Keratinocyte (primary cell): Measurements from ENCODE around the gene ROR2. TPM values are rescaled to one million over a fixed set of nuclear protein-coding genes. Genes with fewer than 3 reads are reported as not detected.

Source experiments
- DNase-seq: peaks from one replicate; pipeline ENCODE4 v3.0.0-alpha.2; 2011; ENCODE audit warnings: low read depth, missing footprints, low spot score
- FAIRE-seq: peaks from 2 replicates; lab custom pipeline; 2011; peaks lifted over from hg19 to GRCh38; lab: Jason Lieb, UNC
- H2AFZ ChIP-seq: 2 replicates; pipeline ENCODE4 v1.6.0; 2012; ENCODE audit warnings: low read length, control low read depth, inconsistent platforms; ENCODE audit not compliant: control insufficient read depth
- H3K27ac ChIP-seq: 2 replicates; pipeline ENCODE4 v1.5.1; 2011; ENCODE audit warnings: low read length; ENCODE audit not compliant: control insufficient read depth, insufficient read depth
- H3K27me3 ChIP-seq: 3 replicates; pipeline ENCODE4 v1.6.0; 2011; ENCODE audit warnings: low read length; ENCODE audit not compliant: control insufficient read depth, insufficient read depth; ENCODE audit errors: extremely low read depth
- H3K36me3 ChIP-seq, 2 experiments: 2 replicates in 1 of 2; 3 replicates in 1 of 2; pipeline ENCODE4 v1.5.1; 2011; ENCODE audit warnings: low read length in 2 of 2, mild to moderate bottlenecking in 1 of 2; ENCODE audit not compliant: control insufficient read depth in 2 of 2, insufficient read depth in 2 of 2; ENCODE audit errors: extremely low read depth in 1 of 2
- H3K4me1 ChIP-seq: 3 replicates; pipeline ENCODE4 v1.5.1; 2011; ENCODE audit warnings: low read length; ENCODE audit not compliant: control insufficient read depth, insufficient read depth; ENCODE audit errors: extremely low read depth
- H3K4me2 ChIP-seq: 3 replicates; pipeline ENCODE4 v1.6.0; 2011; ENCODE audit warnings: low read depth, low read length; ENCODE audit not compliant: control insufficient read depth, insufficient read depth; ENCODE audit errors: extremely low read depth
- H3K4me3 ChIP-seq, 3 experiments: fragments of 200-600 bp in 1 of 3; sonication (generic) in 1 of 3; 2 replicates in 2 of 3; 3 replicates in 1 of 3; pipeline ENCODE4 v1.5.1; 2011 to 2016; ENCODE audit warnings: low read length in 3 of 3, mild to moderate bottlenecking in 3 of 3, control low read depth in 2 of 3, inconsistent platforms in 1 of 3, low read depth in 1 of 3, mixed read lengths in 1 of 3, mixed run types in 1 of 3, moderate library complexity in 1 of 3; ENCODE audit not compliant: control insufficient read depth in 2 of 3, insufficient read depth in 2 of 3; ENCODE audit errors: extremely low read depth in 1 of 3
- H3K79me2 ChIP-seq: 2 replicates; pipeline ENCODE4 v1.6.0; 2012; ENCODE audit warnings: low read length; ENCODE audit not compliant: control insufficient read depth, insufficient read depth
- H3K9ac ChIP-seq: 3 replicates; pipeline ENCODE4 v1.6.0; 2011; ENCODE audit warnings: low read length; ENCODE audit not compliant: control insufficient read depth, insufficient read depth; ENCODE audit errors: extremely low read depth
- H3K9me1 ChIP-seq: 3 replicates; pipeline ENCODE4 v1.6.0; 2011; ENCODE audit warnings: low read length; ENCODE audit not compliant: control insufficient read depth, insufficient read depth; ENCODE audit errors: extremely low read depth
- H3K9me3 ChIP-seq: 2 replicates; pipeline ENCODE4 v1.5.1; 2012; ENCODE audit warnings: low read depth, low read length; ENCODE audit not compliant: control insufficient read depth
- H4K20me1 ChIP-seq: 3 replicates; pipeline ENCODE4 v1.6.0; 2011; ENCODE audit warnings: low read length; ENCODE audit not compliant: control insufficient read depth, insufficient read depth; ENCODE audit errors: extremely low read depth
- CTCF ChIP-seq, 3 experiments: IDR thresholded peaks in 1 of 3; conservative IDR thresholded peaks in 1 of 3; optimal IDR thresholded peaks in 1 of 3; 2 replicates in 2 of 3; 3 replicates in 1 of 3; pipeline versions ENCODE3 to v1.5.1; 2011; ENCODE audit warnings: low read length in 3 of 3, mild to moderate bottlenecking in 3 of 3, moderate library complexity in 2 of 3, control low read depth in 1 of 3, inconsistent platforms in 1 of 3; ENCODE audit not compliant: insufficient read depth in 2 of 3; ENCODE audit errors: extremely low read depth in 1 of 3
- EZH2 ChIP-seq: IDR thresholded peaks from one replicate; pipeline ENCODE4 v1.6.1; 2012; ENCODE audit warnings: inconsistent platforms, mild to moderate bottlenecking, low read length, moderate library complexity
- dilution Hi-C: fragments of 300-500 bp; cut with MboI; formaldehyde crosslinking; loops from one replicate; pipeline ENCODE4 v1.7.0; 2020; ENCODE audit warnings: low sequenced_read_pairs; ENCODE audit not compliant: extremely low pct_ligation_motif_present
- polyA plus RNA-seq, 5 experiments: library from polyadenylated mRNA; depleted of rRNA in 3 of 5; stranded (reverse) in 3 of 5; stranded (forward) in 1 of 5; unstranded in 1 of 5; fragments of >200 nt; gene quantifications; 1 replicate in 1 of 5; 2 replicates in 3 of 5; 3 replicates in 1 of 5; pipeline versions ENCODE4 v1.2.1 to v1.2.3, GENCODE V29; 2011 to 2012; ENCODE audit warnings: missing spikeins in 2 of 5, low read depth in 1 of 5, low replicate concordance in 1 of 5

The ROR2 gene
- polyA plus RNA-seq, 1 donor (not counting 4 experiments of a cell fraction or from before 2014, with no cell fraction given), result 0.22 TPM

GRCh38 chr9:91589101-91589553, 360.9 kb downstream of the ROR2 start:
- Histone ChIP-seq H3K4me1 (no peaks in the 10 kb centered on the region), H3K27me3 (no peaks in the 10 kb centered on the region), H2AFZ (no peak overlapping the region), H4K20me1 (no peaks in the 10 kb centered on the region), H3K27ac (no peak overlapping the region), H3K36me3 (no peaks in the 10 kb centered on the region), H3K9me3 (no peaks in the 10 kb centered on the region), H3K4me3 (no peak overlapping the region), H3K9me1 (no peaks in the 10 kb centered on the region), H3K4me2 (no peak overlapping the region), H3K79me2 (no peaks in the 10 kb centered on the region), H3K9ac (no peak overlapping the region)
- no peak for FAIRE-seq
- no peak for DNase-seq
- dilution Hi-C loops, result no loop called here
- no peak for TF ChIP-seq CTCF (optimal IDR thresholded peaks at IDR 0.05 in 1 of 3, IDR thresholded peaks at IDR 0.05 in 1 of 3, conservative IDR thresholded peaks at IDR 0.05 in 1 of 3; ENCODE audit: extremely low read depth in 1 of 3, insufficient read depth in 2 of 3, low read length in 3 of 3)
- TF ChIP-seq EZH2, result no peak

DNA sequence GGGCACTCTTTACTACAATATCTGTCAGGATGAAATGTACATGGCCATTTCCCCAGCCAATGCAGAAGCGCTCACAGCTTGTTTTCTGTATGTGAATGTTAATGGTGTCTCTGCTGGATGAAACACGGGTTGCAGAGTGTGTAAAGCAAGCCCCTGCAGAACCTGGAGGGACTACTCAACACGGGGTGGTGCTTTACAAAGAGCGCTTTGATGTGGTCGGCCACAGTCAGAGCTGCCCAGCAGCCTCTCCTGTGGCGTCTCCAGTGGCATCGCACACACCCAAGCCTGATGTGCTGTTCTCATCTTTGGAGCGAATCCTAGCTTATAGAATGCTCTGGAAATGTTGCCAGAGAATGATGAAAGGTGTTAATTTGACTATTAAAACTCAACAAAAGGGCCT, 363.7 kb downstream of the ROR2 start:
- no peak for FAIRE-seq
- Histone ChIP-seq H3K27me3 (no peaks in the 10 kb centered on the region), H3K9me3 (no peaks in the 10 kb centered on the region), H2AFZ (no peak overlapping the region), H3K9me1 (no peaks in the 10 kb centered on the region), H3K27ac (no peak overlapping the region), H3K79me2 (no peaks in the 10 kb centered on the region), H3K9ac (no peak overlapping the region), H4K20me1 (no peaks in the 10 kb centered on the region), H3K36me3 (no peaks in the 10 kb centered on the region), H3K4me1 (no peaks in the 10 kb centered on the region), H3K4me3 (no peak overlapping the region), H3K4me2 (no peak overlapping the region)
- dilution Hi-C loops, result no loop called here
- TF ChIP-seq CTCF (optimal IDR thresholded peaks at IDR 0.05 in 1 of 3, IDR thresholded peaks at IDR 0.05 in 1 of 3, conservative IDR thresholded peaks at IDR 0.05 in 1 of 3; ENCODE audit: extremely low read depth in 1 of 3, insufficient read depth in 2 of 3, low read length in 3 of 3) (no peak), EZH2 (no peak)
- no peak for DNase-seq
